Stimulated activated CD4-positive, alpha-beta T cell treated with anti-CD3 and anti-CD28 coated beads, TNF-alpha, amount 100 ng/mL, for 48 hours (primary cell): Measurements from ENCODE around the gene IFNG-AS1.
A peak's percentile ranks its signal among the peaks of the same experiment; 100 is the strongest.

Experiments used
- DNase-seq, 3 donors: peaks; one replicate each; pipeline ENCODE4 v3.0.0-alpha.2; 2020; ENCODE audit warnings: low read depth in 3 of 3

IFNG-AS1 gene

DNA sequence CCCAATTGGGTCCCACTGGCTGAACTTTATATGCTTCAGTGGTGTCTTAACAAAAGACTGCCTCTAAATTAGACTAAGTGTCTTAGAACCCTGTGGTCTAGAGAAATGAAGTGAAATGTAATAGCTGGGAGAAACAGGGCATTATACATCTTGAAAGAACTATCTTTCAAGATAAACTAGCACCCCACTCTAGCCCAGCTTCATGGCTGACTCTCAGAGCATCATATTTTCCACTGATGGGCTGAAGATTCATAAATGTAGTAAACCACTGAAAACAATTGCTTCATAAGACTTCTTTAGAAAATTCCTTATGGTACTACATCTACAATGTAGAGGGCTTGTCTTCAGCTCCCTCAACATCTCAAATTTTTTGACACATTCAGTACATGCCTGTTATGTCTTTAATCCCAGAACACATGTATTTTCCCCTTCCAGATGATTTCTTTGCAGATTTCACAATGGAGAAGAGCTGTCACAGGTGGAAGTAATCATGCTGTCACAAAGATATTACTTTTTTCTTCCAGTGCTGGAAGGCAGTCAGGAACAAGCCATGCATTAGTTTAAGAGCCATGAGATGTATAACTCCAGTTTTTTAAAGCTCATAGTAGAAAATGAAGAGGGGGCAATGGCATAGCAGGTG lies 48.5 kb downstream of the IFNG-AS1 start:
- DNase-seq: no peak

- DNase-seq: no peak
These were observed 49.4 kb downstream of the IFNG-AS1 start for GRCh38 chr12:68038650-68039049.

DNA sequence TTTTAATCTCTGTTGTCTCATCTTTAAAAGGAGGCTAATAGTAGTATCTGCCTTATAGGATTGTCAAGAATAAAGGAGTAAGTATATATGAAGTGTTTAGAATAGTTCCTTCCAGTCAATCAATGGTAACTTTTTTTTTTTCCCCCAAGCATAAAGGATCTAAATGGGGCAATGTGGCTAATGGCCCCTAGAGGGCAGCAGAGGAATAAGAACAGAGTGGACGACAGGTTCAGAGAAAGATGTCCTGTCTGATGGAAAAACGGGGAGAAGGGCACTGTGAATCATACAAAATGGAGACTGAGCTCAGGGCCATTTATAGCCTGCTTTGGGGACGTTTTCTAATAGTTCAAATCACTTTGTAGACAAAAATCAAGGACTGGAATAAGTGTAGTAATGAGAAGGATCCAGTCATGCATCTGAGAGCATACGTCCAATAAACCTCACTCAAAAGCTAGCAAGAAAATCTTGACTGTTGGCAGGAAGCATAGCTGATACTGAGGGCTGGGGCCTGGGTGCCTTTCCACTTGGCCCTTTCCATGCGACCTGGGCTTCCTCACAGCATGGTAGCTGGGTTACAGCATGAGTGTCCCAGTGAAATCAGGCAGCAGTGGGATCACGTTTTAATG lies 51.3 kb downstream of the IFNG-AS1 start:
- peak; percentile 37 to 59 (median 41) for DNase-seq

- no peak for DNase-seq
These were observed 53.0 kb downstream of the IFNG-AS1 start for GRCh38 chr12:68042212-68042699.

GRCh38 chr12:68043435-68043834 lies 54.2 kb downstream of the IFNG-AS1 start:
- no peak for DNase-seq

DNA sequence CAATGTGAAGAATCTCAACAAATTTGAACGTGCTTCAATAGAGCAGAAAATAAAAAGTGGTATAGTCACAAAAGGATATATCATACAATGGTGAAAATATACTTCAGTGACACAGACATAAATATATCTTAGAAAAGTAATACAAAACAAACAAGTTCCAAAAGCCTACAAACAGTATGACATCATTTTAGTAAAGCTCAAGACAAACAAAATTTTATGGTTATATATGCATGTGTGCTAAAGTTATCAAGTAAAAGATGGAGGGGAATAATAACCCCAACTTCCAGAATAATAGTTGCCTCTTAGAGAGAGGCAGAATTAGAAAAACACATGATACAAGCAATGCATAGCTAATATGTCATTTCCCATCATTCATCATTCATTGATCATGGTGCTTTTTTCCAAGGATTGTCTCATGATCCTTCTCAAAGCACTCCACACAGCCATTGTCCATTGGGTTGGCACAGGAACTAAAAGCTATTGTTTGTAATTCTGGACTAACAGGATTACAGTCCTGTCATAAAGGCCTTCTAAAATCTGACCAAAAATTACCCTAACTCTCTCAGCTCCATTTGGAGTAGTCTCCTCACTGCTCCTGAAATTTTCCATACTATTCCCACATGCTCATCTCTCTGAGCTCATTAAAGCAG lies 59.5 kb downstream of the IFNG-AS1 start:
- DNase-seq: no peak

DNA sequence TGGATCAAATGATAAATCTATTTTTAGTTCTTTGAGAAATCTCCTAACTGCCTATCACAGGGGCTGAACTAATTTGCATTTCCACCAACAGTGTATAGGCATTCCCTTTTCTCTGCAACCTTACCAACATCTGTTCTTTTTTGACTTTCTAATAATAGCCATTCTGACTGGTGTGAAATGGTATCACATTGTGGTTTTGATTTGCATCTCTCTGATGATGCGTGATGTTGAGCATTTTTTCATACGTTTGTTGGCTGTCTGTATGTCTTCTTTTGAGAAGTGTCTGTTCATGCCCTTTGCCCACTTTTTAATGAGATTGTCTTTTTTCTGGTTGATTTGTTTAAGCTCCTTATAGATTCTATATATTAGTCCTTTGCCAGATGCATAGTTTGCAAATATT lies 67.1 kb downstream of the IFNG-AS1 start:
- DNase-seq: no peak

DNA sequence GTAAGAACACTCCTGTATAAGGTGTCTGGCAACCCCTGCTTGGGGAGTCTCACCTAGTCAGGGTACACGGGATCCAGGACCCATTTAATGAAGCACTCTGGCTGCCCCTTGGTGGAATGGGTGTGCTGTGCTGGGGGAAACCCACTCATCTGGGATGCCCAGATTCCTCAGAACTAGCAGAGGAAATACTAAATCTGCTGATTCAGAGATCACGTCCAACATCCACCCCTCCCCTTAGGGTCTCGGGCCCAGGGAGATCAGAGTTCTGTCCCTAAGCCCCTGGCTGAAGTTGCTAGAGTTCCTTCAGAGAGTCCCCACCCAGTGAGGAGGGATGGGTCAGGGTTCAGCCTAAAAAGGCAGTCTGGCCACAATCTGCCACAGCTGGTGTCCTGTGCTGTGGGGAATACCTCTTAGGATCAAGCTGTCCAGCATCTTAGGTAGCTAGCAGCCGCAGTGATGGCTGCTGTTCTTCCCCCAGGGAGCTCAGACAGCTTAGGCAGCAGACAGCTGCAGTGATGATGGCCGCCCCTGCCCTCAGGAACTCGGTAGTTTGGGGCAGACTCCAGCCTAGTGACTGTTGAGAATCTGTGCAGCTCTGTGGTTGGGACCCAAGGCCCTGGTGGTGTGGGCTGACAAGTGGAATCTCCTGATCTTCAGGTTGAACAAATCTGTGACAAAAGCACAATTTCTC lies 74.8 kb downstream of the IFNG-AS1 start:
- no peak for DNase-seq

DNA sequence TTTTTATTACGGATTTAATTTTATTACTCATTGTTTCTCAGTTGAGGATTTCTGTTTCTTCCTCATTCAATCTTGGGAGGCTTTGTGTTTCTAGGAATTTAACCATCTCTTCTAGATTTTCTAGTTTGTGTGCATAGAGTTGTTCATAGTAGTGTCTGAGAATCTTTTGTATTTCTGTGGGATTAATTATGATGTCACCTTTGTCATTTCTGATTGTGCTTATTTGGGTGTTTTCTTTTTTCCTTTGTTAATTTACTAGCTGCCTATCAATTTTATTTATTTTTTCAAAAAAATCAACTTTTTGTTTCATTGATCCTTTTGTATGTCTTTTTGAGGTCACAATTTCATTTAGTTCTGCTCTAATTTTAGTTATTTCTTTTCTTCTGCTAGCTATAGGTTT lies 75.9 kb downstream of the IFNG-AS1 start:
- DNase-seq: no peak

- no peak for DNase-seq
These were observed 76.4 kb downstream of the IFNG-AS1 start for GRCh38 chr12:68065687-68066086.

- no peak for DNase-seq
These were observed 78.6 kb downstream of the IFNG-AS1 start for GRCh38 chr12:68067762-68068376.

DNA sequence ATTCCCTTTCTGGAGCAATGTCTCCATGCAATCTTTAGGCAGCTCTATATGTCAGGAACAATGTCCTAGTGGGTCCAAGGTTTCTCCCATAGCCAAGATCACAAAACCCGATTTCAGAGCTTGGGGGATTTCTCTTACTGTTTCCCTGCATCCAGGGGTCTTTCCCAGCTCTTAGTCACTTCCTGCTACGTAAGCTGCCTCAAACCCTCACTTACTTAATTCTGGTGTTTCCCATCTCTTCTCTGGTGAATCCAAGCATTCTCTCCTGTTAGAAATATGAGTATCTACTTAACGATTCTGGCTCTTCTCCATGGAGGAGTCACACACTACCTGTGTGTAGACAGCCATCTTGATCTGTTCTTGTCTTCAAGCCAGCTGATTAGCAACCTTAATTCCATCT lies 80.0 kb downstream of the IFNG-AS1 start:
- no peak for DNase-seq
